ENCODE data around the gene EIF3B.

- TF ChIP-seq CTCF (IDR thresholded peaks at IDR 0.05): no peak
- no peak for TF ChIP-seq POLR2A (IDR thresholded peaks at IDR 0.05)
These were observed 27.7 kb upstream of the EIF3B start for GRCh38 chr7:2326951-2327350.

All from Peyer's patch (tissue), 4 donors.